Measurements from ENCODE around the gene STIM2.

DNA sequence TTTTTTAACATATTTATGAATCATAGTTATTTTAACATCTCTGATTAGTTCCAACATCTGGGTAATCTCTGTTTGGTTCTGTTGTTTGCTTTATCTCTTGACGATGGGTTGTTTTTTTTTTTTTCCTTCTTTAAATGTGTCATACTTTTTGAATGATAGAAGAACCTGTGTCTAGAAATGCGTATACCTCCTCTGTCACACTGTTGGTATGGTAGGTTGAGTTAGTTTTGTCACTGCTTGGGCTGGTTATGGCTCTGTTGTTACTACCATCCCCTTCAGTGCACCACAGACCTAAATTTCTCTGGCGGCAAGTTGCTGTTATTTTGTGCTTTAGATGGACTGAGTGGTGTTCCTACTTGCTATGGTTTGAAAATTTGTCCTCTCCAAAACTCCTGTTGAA is 16.8 kb downstream of the STIM2 start:
- TF ChIP-seq, protein P1, sequence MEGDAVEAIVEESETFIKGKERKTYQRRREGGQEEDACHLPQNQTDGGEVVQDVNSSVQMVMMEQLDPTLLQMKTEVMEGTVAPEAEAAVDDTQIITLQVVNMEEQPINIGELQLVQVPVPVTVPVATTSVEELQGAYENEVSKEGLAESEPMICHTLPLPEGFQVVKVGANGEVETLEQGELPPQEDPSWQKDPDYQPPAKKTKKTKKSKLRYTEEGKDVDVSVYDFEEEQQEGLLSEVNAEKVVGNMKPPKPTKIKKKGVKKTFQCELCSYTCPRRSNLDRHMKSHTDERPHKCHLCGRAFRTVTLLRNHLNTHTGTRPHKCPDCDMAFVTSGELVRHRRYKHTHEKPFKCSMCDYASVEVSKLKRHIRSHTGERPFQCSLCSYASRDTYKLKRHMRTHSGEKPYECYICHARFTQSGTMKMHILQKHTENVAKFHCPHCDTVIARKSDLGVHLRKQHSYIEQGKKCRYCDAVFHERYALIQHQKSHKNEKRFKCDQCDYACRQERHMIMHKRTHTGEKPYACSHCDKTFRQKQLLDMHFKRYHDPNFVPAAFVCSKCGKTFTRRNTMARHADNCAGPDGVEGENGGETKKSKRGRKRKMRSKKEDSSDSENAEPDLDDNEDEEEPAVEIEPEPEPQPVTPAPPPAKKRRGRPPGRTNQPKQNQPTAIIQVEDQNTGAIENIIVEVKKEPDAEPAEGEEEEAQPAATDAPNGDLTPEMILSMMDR (IDR thresholded peaks at IDR 0.05): no peak
- TF ChIP-seq POLR2A (IDR thresholded peaks at IDR 0.05): no peak
